ENCODE data around the gene ALK. TPM values are rescaled to one million over a fixed set of nuclear protein-coding genes. Genes with fewer than 3 reads are reported as not detected.

ALK gene
- total and polyA plus RNA-seq, 2 donors (not counting 1 experiment from before 2014, with no cell fraction given): under 0.01 to 0.02 TPM

DNA sequence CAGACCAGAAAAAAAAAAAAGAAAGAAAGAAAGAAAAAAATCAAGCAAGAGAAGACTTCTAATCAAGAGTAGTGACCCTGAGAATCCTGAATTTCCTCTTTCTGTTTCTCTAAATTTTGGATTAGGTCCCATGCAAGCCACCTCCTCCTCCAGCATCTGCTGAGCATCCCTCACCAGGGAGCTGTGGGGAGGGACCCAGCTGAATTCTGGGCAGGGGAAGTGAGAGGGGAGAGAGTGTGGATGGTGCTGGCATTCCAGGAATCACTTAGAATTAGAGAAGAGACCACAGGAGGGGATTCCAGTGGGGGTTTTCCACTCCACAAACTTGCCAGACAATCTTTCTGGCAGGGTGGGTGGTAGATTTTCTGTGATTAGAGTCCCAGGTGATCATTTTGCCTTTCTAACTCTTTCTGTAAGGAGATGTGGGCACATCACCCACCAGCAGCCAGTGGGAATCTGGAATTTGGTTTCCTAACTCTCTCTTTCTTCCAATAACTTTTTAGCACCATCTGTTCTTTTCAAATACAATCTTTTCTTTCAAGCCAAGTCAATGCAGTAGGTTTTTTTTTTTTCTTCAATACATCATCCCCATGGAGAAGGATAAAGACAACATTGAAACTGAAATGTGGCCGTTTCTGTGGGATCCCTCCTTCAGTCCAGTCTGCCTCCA lies 526.9 kb downstream of the ALK start:
- Histone ChIP-seq H3K36me3 (ENCODE audit: control insufficient read depth, insufficient read depth, low read length) (no peaks in the 10 kb centered on the region), H2AFZ (ENCODE audit: low read length) (no peak overlapping the region), H3K9ac (ENCODE audit: insufficient read depth, low read length) (no peak overlapping the region), H3K4me3 (replicated peaks in 1 of 4; ENCODE audit: control extremely low read depth in 1 of 4, insufficient read depth in 1 of 4, low read depth in 3 of 4, low read length in 4 of 4) (no peak overlapping the region), H3K27me3 (ENCODE audit: control insufficient read depth, insufficient read depth, low read length) (no peaks in the 10 kb centered on the region), H3K9me3 (ENCODE audit: control insufficient read depth, insufficient read depth, low read depth, low read length) (no peaks in the 10 kb centered on the region), H3K27ac (ENCODE audit: insufficient read depth, low read length) (no peak overlapping the region), H4K20me1 (ENCODE audit: control insufficient read depth, extremely low read depth, insufficient read depth, low read length) (no peaks in the 10 kb centered on the region), H3K79me2 (ENCODE audit: control insufficient read depth, insufficient read depth, low read length) (no peaks in the 10 kb centered on the region), H3K4me2 (ENCODE audit: extremely low read depth, insufficient read depth, low read length) (no peak overlapping the region), H3K4me1 (ENCODE audit: control insufficient read depth, extremely low read depth, insufficient read depth, low read length) (no peaks in the 10 kb centered on the region)
- no peak for DNase-seq (ENCODE audit: low read depth in 2 of 2)
- TF ChIP-seq EZH2 (IDR thresholded peaks at IDR 0.05; ENCODE audit: low read length, missing control alignments): no peak
- TF ChIP-seq, protein P1, sequence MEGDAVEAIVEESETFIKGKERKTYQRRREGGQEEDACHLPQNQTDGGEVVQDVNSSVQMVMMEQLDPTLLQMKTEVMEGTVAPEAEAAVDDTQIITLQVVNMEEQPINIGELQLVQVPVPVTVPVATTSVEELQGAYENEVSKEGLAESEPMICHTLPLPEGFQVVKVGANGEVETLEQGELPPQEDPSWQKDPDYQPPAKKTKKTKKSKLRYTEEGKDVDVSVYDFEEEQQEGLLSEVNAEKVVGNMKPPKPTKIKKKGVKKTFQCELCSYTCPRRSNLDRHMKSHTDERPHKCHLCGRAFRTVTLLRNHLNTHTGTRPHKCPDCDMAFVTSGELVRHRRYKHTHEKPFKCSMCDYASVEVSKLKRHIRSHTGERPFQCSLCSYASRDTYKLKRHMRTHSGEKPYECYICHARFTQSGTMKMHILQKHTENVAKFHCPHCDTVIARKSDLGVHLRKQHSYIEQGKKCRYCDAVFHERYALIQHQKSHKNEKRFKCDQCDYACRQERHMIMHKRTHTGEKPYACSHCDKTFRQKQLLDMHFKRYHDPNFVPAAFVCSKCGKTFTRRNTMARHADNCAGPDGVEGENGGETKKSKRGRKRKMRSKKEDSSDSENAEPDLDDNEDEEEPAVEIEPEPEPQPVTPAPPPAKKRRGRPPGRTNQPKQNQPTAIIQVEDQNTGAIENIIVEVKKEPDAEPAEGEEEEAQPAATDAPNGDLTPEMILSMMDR (conservative IDR thresholded peaks at IDR 0.05 in 1 of 2, IDR thresholded peaks at IDR 0.05 in 1 of 2; ENCODE audit: low read depth in 1 of 2, low read length in 2 of 2): no peak

GRCh38 chr2:29393676-29394075 lies 527.7 kb downstream of the ALK start:
- H2AFZ ChIP-seq (ENCODE audit: low read length): no peak overlapping the region
- H3K36me3 ChIP-seq (ENCODE audit: control insufficient read depth, insufficient read depth, low read length): no peaks in the 10 kb centered on the region
- no peak overlapping the region for H3K9ac ChIP-seq (ENCODE audit: insufficient read depth, low read length)
- TF ChIP-seq, protein P1 (conservative IDR thresholded peaks at IDR 0.05 in 1 of 2, IDR thresholded peaks at IDR 0.05 in 1 of 2; ENCODE audit: low read depth in 1 of 2, low read length in 2 of 2): no peak
- no peak overlapping the region for H3K4me2 ChIP-seq (ENCODE audit: extremely low read depth, insufficient read depth, low read length)
- no peaks in the 10 kb centered on the region for H3K79me2 ChIP-seq (ENCODE audit: control insufficient read depth, insufficient read depth, low read length)
- no peak for DNase-seq (ENCODE audit: low read depth in 2 of 2)
- H3K4me1 ChIP-seq (ENCODE audit: control insufficient read depth, extremely low read depth, insufficient read depth, low read length): no peaks in the 10 kb centered on the region
- no peak overlapping the region for H3K4me3 ChIP-seq (replicated peaks in 1 of 4; ENCODE audit: control extremely low read depth in 1 of 4, insufficient read depth in 1 of 4, low read depth in 3 of 4, low read length in 4 of 4)
- no peaks in the 10 kb centered on the region for H4K20me1 ChIP-seq (ENCODE audit: control insufficient read depth, extremely low read depth, insufficient read depth, low read length)
- no peaks in the 10 kb centered on the region for H3K27me3 ChIP-seq (ENCODE audit: control insufficient read depth, insufficient read depth, low read length)
- H3K27ac ChIP-seq (ENCODE audit: insufficient read depth, low read length): no peak overlapping the region
- H3K9me3 ChIP-seq (ENCODE audit: control insufficient read depth, insufficient read depth, low read depth, low read length): no peaks in the 10 kb centered on the region

DNA sequence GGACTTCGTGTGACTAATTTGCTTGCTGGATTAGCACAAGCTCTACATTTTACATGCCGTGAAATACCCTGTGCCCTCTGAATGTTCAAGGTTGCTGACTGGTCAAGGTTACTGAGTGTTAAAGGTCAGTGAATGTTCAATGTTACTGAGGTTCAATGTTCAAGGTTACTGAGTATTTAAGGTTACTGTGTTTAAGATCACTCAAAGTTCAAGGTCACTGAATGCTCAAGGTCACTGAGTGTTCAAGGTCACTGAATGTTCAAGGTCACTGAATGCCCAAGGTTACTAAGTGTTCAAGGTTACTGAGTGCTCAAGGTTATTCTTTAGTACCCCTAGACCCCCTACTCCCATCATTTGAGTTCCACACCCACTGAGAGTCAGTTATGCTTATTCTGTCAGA lies 528.6 kb downstream of the ALK start:
- H2AFZ ChIP-seq (ENCODE audit: low read length): no peak overlapping the region
- H3K36me3 ChIP-seq (ENCODE audit: control insufficient read depth, insufficient read depth, low read length): no peaks in the 10 kb centered on the region
- no peaks in the 10 kb centered on the region for H3K9me3 ChIP-seq (ENCODE audit: control insufficient read depth, insufficient read depth, low read depth, low read length)
- no peaks in the 10 kb centered on the region for H3K79me2 ChIP-seq (ENCODE audit: control insufficient read depth, insufficient read depth, low read length)
- no peaks in the 10 kb centered on the region for H4K20me1 ChIP-seq (ENCODE audit: control insufficient read depth, extremely low read depth, insufficient read depth, low read length)
- no peak overlapping the region for H3K4me3 ChIP-seq (replicated peaks in 1 of 4; ENCODE audit: control extremely low read depth in 1 of 4, insufficient read depth in 1 of 4, low read depth in 3 of 4, low read length in 4 of 4)
- H3K4me2 ChIP-seq (ENCODE audit: extremely low read depth, insufficient read depth, low read length): no peak overlapping the region
- no peak for DNase-seq (ENCODE audit: low read depth in 2 of 2)
- H3K4me1 ChIP-seq (ENCODE audit: control insufficient read depth, extremely low read depth, insufficient read depth, low read length): no peaks in the 10 kb centered on the region
- TF ChIP-seq, protein P1 (conservative IDR thresholded peaks at IDR 0.05 in 1 of 2, IDR thresholded peaks at IDR 0.05 in 1 of 2; ENCODE audit: low read depth in 1 of 2, low read length in 2 of 2): no peak
- no peak for TF ChIP-seq EZH2 (IDR thresholded peaks at IDR 0.05; ENCODE audit: low read length, missing control alignments)
- H3K27me3 ChIP-seq (ENCODE audit: control insufficient read depth, insufficient read depth, low read length): peaks cover under 1% of the 10 kb centered on the region
- H3K9ac ChIP-seq (ENCODE audit: insufficient read depth, low read length): no peak overlapping the region
- H3K27ac ChIP-seq (ENCODE audit: insufficient read depth, low read length): no peak overlapping the region
